GM18907 (cell line): Measurements from ENCODE around the gene FZD7.

Experiments used
- ATAC-seq: cut with Tn5 transposase; IDR thresholded peaks from one replicate; pipeline ENCODE4 v1.9.1; 2021; ENCODE audit warnings: mild to moderate bottlenecking, moderate library complexity; ENCODE audit not compliant: unreplicated experiment

The FZD7 gene

GRCh38 chr2:202009581-202009980 lies 24.1 kb upstream of the FZD7 start:
- no peak for ATAC-seq

DNA sequence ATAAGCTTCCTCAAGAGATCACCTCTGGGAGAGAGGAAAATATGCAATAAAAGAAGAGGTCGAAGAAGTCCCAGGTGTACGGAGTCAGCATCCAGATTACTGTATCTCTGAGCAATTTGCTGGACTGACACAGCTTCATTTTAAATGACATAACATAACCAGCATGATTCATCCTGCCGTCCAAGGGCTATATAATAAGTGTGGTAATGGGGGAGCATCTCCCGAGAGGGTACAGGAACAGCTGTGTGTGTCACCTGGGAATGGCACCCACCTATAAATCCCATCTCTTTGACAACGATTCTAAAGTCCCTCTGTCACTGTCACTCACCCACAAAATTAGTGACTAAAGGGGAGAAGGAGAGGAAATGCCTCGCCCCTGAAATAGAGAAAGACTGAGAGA lies 19.3 kb upstream of the FZD7 start:
- no peak for ATAC-seq

- ATAC-seq = no peak
Measured at GRCh38 chr2:202014759-202015211, 18.9 kb upstream of the FZD7 start.

DNA sequence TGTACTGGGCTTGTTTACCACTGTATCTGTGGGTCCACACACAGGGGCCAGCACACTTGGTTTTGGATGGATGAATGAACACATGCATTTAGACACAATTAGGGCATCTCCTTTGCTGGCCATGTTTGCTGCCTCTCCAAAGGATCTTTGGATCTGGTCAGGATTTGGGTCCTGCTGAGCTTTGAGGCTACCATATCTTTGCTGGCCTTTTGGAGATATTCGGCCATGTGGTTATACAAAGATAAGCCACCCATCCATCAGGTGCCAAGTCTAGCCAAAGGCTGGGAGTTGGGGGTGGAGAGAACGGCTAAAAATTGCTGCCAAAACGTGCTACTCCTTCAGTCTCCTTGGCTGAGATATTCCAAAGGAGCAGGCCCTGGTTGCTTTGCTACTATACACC lies 18.2 kb upstream of the FZD7 start:
- no peak for ATAC-seq

DNA sequence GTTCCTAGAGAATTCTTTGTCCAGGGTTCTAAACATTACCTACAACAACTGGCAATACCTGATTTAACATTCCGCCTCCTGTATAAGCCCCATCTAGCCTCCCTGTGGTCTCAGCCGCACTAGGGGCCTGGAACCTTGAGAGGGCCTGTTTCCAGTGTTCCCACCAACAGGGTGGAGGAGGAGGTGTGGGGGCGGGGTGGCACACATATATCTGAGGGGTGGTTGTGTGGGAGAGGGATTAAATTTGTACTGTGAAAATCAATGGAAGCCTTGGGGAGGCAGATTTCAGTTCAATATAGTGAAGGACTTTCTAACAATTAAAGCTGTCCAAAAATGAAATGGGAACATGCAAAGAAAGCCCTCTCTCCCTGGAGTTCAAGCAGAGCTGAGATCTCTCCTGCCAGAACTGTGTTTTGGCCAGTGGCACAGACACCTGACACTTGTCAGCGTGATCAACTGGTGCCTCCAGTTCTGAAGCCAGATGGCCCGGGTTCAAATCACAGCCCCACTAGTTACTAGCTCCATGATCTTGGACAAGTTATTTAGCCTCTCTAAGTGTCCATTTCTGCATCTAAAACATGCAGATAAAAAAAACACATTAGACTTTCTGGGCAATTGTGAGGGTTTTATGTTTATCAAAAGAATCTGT lies 17.0 kb upstream of the FZD7 start:
- no peak for ATAC-seq

DNA sequence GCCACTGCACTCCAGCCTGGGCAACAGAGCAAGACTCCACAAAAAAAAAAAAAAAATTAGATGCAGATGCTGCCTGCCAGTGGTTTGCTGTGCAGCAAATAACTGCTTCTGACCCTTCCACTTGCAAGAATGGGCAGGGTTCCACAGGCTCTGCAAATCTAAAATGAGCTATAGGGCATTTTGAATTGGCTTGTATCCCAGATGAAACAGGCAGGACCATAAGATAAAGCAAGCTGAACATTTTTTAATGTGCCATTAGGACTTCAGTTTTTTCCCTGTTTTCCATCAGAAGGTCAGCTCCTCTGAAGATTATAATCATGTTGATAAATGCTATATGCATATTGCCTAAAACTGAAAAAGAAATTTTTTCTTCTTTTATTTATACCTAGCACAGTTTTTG lies 15.7 kb upstream of the FZD7 start:
- ATAC-seq = no peak

GRCh38 chr2:202018950-202019349 lies 14.7 kb upstream of the FZD7 start:
- ATAC-seq = no peak

DNA sequence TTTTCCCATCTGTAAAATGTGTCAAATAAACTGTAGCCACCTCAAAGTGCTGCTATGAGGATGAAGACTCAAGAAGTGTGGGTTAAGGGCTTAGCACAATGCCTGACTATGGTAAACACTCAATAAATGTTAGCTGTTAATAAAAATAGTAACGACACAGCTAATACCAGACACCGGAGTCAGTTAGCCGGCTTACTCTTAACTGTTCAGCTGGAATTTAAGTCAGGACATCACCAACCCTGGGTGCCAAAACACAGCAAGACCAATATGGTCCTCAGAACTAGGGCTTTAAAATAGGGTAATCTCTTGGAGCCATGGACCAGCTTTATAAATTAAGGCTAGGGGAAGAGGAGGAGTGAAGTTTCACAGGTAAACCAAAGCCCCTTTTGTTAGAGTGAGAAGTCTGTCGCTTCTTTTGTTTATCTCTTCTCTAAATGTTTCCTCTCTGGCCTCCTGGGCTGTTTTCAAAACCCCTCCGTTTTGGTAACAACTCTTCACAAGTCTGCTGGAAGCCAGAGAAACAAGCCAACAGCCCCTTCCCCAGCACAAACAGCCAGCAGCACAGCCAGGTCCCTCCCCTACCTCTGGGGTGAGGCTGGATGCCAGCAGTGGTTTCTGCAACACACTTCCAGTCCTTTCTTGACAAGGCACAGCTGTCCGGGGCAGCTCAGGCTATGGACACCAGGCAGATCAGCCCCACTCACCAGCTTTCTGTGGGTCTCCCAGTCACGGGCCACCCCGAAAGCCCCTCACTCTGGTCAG lies 13.8 kb upstream of the FZD7 start:
- ATAC-seq = no peak

GRCh38 chr2:202022755-202023154 lies 10.9 kb upstream of the FZD7 start:
- no peak for ATAC-seq

- no peak for ATAC-seq
Measured at GRCh38 chr2:202023198-202023903, 10.3 kb upstream of the FZD7 start.

DNA sequence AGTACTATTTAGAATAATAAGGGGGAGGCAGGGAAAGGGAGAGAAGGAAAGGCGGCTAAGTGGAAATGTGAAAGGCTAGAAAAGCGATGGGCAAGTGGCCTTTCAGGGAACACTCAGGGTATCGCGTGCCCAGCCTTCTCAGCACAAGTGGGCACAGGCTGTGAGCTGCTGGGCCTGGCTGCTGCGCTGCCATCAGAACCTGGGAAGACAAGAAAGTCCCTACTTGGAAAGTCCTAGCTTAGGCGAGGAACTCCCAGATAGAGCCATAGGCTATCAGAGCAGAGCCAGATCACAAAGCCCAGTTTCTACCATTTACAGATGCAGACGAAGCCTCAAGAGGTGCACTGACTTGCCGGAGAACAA lies 9.8 kb upstream of the FZD7 start:
- ATAC-seq = no peak

GRCh38 chr2:202024871-202025270 lies 8.8 kb upstream of the FZD7 start:
- no peak for ATAC-seq

DNA sequence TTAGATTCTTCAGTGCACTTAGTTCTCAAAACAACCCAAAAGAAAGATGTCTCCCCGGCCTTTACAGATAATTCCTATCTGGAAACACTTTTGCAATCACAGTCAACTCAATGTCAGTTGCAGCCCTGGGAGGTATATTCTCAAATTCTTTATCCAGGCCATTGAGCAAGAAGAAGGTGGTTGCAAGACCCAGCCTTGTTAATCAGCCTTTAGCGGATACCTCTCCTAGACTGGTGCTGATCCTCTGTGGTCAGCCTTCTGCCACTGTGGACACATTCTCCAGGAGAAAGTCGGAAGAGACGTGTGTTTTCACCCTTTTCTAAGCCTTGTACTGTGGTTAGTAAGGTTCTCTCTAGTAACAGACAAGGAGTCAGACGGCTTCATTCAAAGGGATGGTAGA lies 7.8 kb upstream of the FZD7 start:
- ATAC-seq = no peak

DNA sequence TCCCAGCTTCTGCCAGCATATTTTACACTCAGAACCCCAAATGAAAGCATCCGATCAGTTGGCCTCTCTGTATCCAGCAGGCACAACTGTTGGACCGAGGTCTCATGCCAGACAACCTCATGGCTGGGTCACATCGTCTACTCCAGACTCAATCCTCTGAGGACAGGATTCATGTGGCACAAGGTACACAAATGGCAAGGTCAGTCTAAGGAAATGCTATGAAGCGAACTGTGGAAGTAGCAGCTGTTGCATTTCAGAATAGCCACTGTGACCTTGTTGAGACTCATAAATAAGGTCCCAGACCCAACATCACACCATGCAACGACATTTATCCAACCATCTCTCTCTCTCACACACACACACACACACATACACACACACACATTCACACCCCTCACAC lies 7.1 kb upstream of the FZD7 start:
- ATAC-seq = no peak

- no peak for ATAC-seq
Measured at GRCh38 chr2:202030691-202031090, 3.0 kb upstream of the FZD7 start.

DNA sequence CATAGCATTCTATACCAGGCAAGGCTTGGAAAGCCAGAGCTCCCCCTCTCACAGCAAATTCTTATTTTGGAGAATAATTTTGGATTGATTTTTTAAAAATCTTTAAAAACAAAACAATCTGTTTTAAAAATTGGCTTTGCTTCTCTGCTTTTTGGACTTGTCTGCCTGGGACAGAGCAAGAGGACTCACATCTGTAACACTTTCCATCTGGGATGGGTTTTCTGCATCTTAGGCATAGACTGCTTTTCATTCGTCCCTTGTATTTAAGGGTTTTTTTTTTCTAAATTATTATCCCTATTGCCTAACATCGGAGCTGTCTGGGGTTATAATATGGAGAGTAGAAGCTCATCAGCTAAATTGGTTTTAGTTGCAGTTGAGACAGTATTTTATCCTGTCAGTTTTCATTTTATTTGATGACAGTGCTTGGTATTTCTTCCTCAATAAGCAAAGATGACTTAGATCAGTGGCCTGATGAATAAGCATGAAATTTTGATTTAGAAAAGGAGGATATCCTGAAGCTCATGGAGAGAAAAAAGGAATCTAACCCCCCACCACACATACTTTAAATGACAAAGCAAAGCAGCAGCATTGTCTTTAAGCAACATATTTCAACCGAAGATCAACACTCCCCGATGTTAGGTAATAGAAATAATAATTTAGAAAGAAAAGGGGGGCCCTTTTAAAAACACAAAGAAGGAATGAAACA lies 2.3 kb upstream of the FZD7 start:
- ATAC-seq = no peak

DNA sequence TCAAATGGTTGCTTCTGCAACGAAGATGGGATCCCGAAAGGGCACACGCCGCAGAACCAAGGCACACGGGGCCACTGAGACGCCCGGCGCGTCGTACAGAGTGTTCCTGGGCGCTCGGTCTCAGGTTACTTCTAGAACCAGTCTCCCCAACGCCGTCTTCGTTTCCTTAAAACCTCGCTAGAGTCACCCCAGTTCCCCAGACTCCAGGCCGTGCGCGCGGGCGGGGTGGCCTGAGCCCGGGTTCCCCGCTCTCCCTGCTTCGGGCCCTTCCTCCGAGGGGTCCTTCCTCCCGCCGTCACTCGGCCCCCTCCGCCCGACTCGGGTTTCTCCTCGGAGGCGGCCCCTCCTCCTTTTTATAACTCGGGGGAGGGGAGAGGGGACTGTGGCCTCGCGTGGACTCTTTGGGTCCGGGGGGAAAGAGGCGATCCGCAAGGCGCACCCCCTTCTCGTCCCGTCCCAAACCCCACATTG lies 774 bp upstream of the FZD7 start:
- peak; percentile 9 for ATAC-seq

DNA sequence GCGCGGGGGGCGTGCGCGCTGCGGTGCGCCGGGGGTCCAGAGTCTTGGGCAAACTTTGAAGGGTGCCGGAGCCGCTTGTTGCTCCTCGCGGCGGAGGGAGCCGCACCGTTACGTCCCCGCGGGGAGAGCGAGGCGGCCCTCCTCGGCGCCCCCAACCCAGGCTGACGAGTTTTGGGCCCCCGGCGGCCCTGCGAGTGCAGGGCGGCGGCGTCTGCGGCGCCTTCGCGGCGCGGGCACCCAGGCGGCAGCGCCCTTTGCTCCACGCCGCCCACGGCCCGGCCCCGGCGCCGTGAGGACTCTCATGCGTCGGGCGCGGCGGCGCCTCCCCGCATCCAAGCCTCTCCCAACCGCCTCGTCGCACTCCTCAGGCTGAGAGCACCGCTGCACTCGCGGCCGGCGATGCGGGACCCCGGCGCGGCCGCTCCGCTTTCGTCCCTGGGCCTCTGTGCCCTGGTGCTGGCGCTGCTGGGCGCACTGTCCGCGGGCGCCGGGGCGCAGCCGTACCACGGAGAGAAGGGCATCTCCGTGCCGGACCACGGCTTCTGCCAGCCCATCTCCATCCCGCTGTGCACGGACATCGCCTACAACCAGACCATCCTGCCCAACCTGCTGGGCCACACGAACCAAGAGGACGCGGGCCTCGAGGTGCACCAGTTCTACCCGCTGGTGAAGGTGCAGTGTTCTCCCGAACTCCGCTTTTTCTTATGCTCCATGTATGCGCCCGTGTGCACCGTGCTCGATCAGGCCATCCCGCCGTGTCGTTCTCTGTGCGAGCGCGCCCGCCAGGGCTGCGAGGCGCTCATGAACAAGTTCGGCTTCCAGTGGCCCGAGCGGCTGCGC lies 814 bp downstream of the FZD7 start:
- ATAC-seq = peak; percentile 9

DNA sequence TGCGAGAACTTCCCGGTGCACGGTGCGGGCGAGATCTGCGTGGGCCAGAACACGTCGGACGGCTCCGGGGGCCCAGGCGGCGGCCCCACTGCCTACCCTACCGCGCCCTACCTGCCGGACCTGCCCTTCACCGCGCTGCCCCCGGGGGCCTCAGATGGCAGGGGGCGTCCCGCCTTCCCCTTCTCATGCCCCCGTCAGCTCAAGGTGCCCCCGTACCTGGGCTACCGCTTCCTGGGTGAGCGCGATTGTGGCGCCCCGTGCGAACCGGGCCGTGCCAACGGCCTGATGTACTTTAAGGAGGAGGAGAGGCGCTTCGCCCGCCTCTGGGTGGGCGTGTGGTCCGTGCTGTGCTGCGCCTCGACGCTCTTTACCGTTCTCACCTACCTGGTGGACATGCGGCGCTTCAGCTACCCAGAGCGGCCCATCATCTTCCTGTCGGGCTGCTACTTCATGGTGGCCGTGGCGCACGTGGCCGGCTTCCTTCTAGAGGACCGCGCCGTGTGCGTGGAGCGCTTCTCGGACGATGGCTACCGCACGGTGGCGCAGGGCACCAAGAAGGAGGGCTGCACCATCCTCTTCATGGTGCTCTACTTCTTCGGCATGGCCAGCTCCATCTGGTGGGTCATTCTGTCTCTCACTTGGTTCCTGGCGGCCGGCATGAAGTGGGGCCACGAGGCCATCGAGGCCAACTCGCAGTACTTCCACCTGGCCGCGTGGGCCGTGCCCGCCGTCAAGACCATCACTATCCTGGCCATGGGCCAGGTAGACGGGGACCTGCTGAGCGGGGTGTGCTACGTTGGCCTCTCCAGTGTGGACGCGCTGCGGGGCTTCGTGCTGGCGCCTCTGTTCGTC lies 1.7 kb downstream of the FZD7 start:
- no peak for ATAC-seq
